HepG2 (cell line): ENCODE measurements around the gene CCL22. TPM values are rescaled to one million over a fixed set of nuclear protein-coding genes. Genes with fewer than 3 reads are reported as not detected.
A peak's percentile ranks its signal among the peaks of the same experiment; 100 is the strongest.

Source experiments
- ATAC-seq: fragments of 200-7000 bp; cut with Tn5 transposase; 3 replicates; pipeline ENCODE4 v1.9.1; 2020; ENCODE audit warnings: mild to moderate bottlenecking, moderate library complexity
- BruUV-seq: library from RNA; stranded (reverse); fragments of 400-500 nt; replicated peaks from 2 replicates; lab custom pipeline; 2021; lab: Mats Ljungman, UMichigan
- CTCF ChIA-PET: fragments of 300-600 bp; formaldehyde crosslinking; extraction: SDS; loops from one replicate; lab custom pipeline; 2021; ENCODE audit warnings: low total read pairs, inconsistent platforms, low intra/inter-chr PET ratio; lab: Yijun Ruan, JAX
- POLR2A ChIA-PET: fragments of 350-600 bp; sonication (Branson Sonifier 250); formaldehyde crosslinking; loops from one replicate; lab custom pipeline; 2020; ENCODE audit warnings: antibody characterized with exemption, inconsistent platforms; lab: Yijun Ruan, JAX
- DNase-seq: peaks from one replicate; pipeline ENCODE4 v3.0.0-alpha.2; 2015; ENCODE audit warnings: low spot score
- FAIRE-seq: peaks from 3 replicates; lab custom pipeline; 2011; peaks lifted over from hg19 to GRCh38; lab: Jason Lieb, UNC
- H2AFZ ChIP-seq: one replicate; pipeline ENCODE4 v1.6.1; 2011; ENCODE audit warnings: low read length, inconsistent platforms
- H3K27ac ChIP-seq: fragments of 300-600 bp; 3 replicates; pipeline ENCODE4 v1.8.0; 2011; ENCODE audit warnings: mixed run types, mild to moderate bottlenecking, mixed read lengths, low read length, inconsistent platforms; ENCODE audit not compliant: insufficient read depth; ENCODE audit errors: extremely low read length
- H3K27me3 ChIP-seq, 2 experiments: fragments of 200-600 bp in 1 of 2; 2 replicates in 1 of 2; 3 replicates in 1 of 2; pipeline versions ENCODE4 v1.6.0 to v1.8.0; 2011; ENCODE audit warnings: low read length in 2 of 2, mild to moderate bottlenecking in 2 of 2, moderate library complexity in 2 of 2, inconsistent platforms in 1 of 2; ENCODE audit not compliant: insufficient read depth in 2 of 2, control insufficient read depth in 1 of 2
- H3K36me3 ChIP-seq, 2 experiments: fragments of 200-600 bp in 1 of 2; replicated peaks in 1 of 2; 2 replicates in 1 of 2; 3 replicates in 1 of 2; pipeline versions ENCODE4 v1.5.1 to v1.8.0; 2011; ENCODE audit warnings: low read length in 2 of 2, inconsistent platforms in 1 of 2; ENCODE audit not compliant: insufficient read depth in 2 of 2, control insufficient read depth in 1 of 2
- H3K4me1 ChIP-seq: 2 replicates; pipeline ENCODE4 v1.5.1; 2012; ENCODE audit warnings: low read length, inconsistent platforms; ENCODE audit not compliant: insufficient read depth
- H3K4me2 ChIP-seq: 2 replicates; pipeline ENCODE4 v1.6.0; 2011; ENCODE audit warnings: low read depth, low read length, inconsistent platforms
- H3K4me3 ChIP-seq, 3 experiments: fragments of 200-600 bp in 1 of 3; sonication (generic), shearing (Covaris generic) in 1 of 3; replicated peaks in 1 of 3; 2 replicates each; pipeline ENCODE4 v1.5.1; 2011 to 2016; ENCODE audit warnings: low read length in 3 of 3, inconsistent platforms in 2 of 3, low read depth in 2 of 3, mild to moderate bottlenecking in 2 of 3, control low read depth in 1 of 3, mixed read lengths in 1 of 3; ENCODE audit not compliant: insufficient read depth in 1 of 3
- H3K79me2 ChIP-seq: one replicate; pipeline ENCODE4 v1.6.1; 2011; ENCODE audit warnings: low read length, inconsistent platforms; ENCODE audit not compliant: insufficient read depth
- H3K9ac ChIP-seq: 2 replicates; pipeline ENCODE4 v1.6.0; 2011; ENCODE audit warnings: mild to moderate bottlenecking, low read depth, low read length, inconsistent platforms; ENCODE audit not compliant: insufficient read depth
- H3K9me3 ChIP-seq: 2 replicates; pipeline ENCODE4 v1.5.1; 2012; ENCODE audit warnings: mild to moderate bottlenecking, low read length
- H4K20me1 ChIP-seq: 2 replicates; pipeline ENCODE4 v1.6.0; 2011; ENCODE audit warnings: inconsistent platforms, mild to moderate bottlenecking, low read length, moderate library complexity; ENCODE audit not compliant: insufficient read depth
- CSRNP1 ChIP-seq: sonication (generic); formaldehyde crosslinking; IDR thresholded peaks from 2 replicates; pipeline ENCODE4 v1.8.1; 2023; ENCODE audit warnings: mild to moderate bottlenecking, missing genetic modification reagents
- ETV5 ChIP-seq: IDR thresholded peaks from 2 replicates; pipeline ENCODE4 v1.6.1; 2018; ENCODE audit warnings: missing biosample characterization, missing genetic modification reagents, inconsistent platforms, borderline replicate concordance
- FOXK2 ChIP-seq: fragments of 450-650 bp; IDR thresholded peaks from 2 replicates; pipeline ENCODE4 v1.6.1; 2016
- FOXP1 ChIP-seq, 2 experiments: fragments of 450-650 bp in 1 of 2; IDR thresholded peaks; 2 replicates each; pipeline ENCODE4 v1.6.1; 2017 to 2018; ENCODE audit warnings: antibody characterized with exemption in 1 of 2
- GATAD1 ChIP-seq: IDR thresholded peaks from 2 replicates; pipeline ENCODE4 v1.6.1; 2016; ENCODE audit warnings: missing genetic modification reagents, missing compliant biosample characterization
- NBN ChIP-seq: fragments of 450-650 bp; conservative IDR thresholded peaks from 2 replicates; pipeline ENCODE4 v1.6.1; 2017
- ZBTB46 ChIP-seq: sonication (generic); formaldehyde crosslinking; IDR thresholded peaks from 2 replicates; pipeline ENCODE4 v1.4.0; 2020; ENCODE audit warnings: mild to moderate bottlenecking, missing genetic modification reagents, borderline replicate concordance
- ZFP90 ChIP-seq: sonication (generic); formaldehyde crosslinking; IDR thresholded peaks from 2 replicates; pipeline ENCODE4 v1.8.0; 2022; ENCODE audit warnings: missing genetic modification reagents, mild to moderate bottlenecking, inconsistent platforms, borderline replicate concordance
- ZNF24 ChIP-seq: fragments of 450-650 bp; IDR thresholded peaks from 2 replicates; pipeline ENCODE4 v1.6.1; 2017; ENCODE audit warnings: antibody characterized with exemption, mild to moderate bottlenecking
- ZNF446 ChIP-seq: sonication (generic); formaldehyde crosslinking; IDR thresholded peaks from 2 replicates; pipeline ENCODE4 v1.5.0; 2020; ENCODE audit warnings: mild to moderate bottlenecking, missing genetic modification reagents
- ZNF567 ChIP-seq: sonication (generic); formaldehyde crosslinking; IDR thresholded peaks from 2 replicates; pipeline ENCODE4 v1.8.1; 2023; ENCODE audit warnings: mild to moderate bottlenecking, missing genetic modification reagents, borderline replicate concordance
- WGBS: methylation state at CpG from one replicate; pipeline ENCODE4 v1.1.6; 2017; ENCODE audit warnings: low lambda C conversion rate; 5-methylcytosine and 5-hydroxymethylcytosine counted together
- in situ Hi-C: cut with HindIII; loops from 2 replicates; pipeline ENCODE4 v1.10.0; 2017; ENCODE audit warnings: low pct_unique_long_range_greater_than_20kb; ENCODE audit not compliant: extremely low pct_ligation_motif_present
- intact Hi-C: fragments of 100-400 bp; cut with micrococcal nuclease; formaldehyde crosslinking; loops from one replicate; pipeline ENCODE4 v1.10.0; 2022; ENCODE audit not compliant: unreplicated experiment
- polyA plus RNA-seq, 8 experiments: library from polyadenylated mRNA; depleted of rRNA in 3 of 8; stranded (reverse) in 7 of 8; unstranded in 1 of 8; fragments of >200 nt; fragmentation: Illumina TruSeq in 4 of 8; extraction: Trizol in 4 of 8; gene quantifications; 2 replicates each; pipeline versions ENCODE4 v1.2.1 to v1.2.3, GENCODE V29; 2011 to 2016; ENCODE audit warnings: low read depth in 4 of 8, missing spikeins in 1 of 8, mixed read lengths in 1 of 8; ENCODE audit not compliant: insufficient read depth in 1 of 8
- total RNA-seq, 5 experiments: library from RNA; depleted of rRNA; stranded (reverse); fragments of >200 nt; fragmentation: Illumina TruSeq; extraction: Trizol; gene quantifications; 2 replicates each; pipeline ENCODE4 v1.2.3, GENCODE V29; 2016; ENCODE audit warnings: low read depth in 1 of 5

Gene CCL22
- total and polyA plus RNA-seq, 2 of the 13 experiments (the other 11 are each of a cell fraction or from before 2014, with no cell fraction given) = not detected

DNA sequence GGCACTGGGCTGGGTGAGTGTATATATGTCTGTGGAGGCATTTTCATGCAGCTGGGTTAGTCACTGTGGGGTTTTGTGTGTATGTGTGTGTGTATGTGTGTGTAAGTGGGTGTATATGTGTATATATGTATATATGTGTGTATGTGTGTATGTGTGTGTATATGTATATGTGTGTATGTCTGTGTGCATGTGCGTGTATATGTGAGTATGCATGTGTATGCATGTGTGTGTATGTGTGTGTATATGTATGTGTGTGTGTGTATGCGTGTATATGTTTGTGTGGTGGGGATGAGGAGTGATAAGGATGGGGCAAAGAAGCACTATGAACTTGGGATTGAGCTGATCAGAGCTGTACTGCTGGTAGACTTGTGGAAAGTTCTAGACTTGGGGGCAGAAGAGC, 45.1 kb upstream of the CCL22 start:
- Histone ChIP-seq H3K27me3 (peaks cover 0 to 10% of the 10 kb centered on the region in 2 experiments; a peak in 2 of 5 replicates), H4K20me1 (no peaks in the 10 kb centered on the region), H3K9ac (no peak overlapping the region), H3K79me2 (no peaks in the 10 kb centered on the region), H3K9me3 (no peaks in the 10 kb centered on the region), H3K36me3 (no peaks in the 10 kb centered on the region), H3K4me2 (no peak overlapping the region), H3K27ac (no peak overlapping the region), H2AFZ (no peak overlapping the region), H3K4me1 (peaks cover 22% of the 10 kb centered on the region), H3K4me3 (no peak overlapping the region)
- intact Hi-C loops = no loop called here
- in situ Hi-C loops = no loop called here
- ATAC-seq = no peak
- BruUV-seq = no TSS peak
- WGBS = 19% methylated on average over 2 of the region's 2 CpGs
- TF ChIP-seq ZFP90 (CRISPR knock-in tag) (no peak), ZNF24 (no peak), GATAD1 (CRISPR knock-in tag) (no peak), CSRNP1 (CRISPR knock-in tag) (no peak), NBN (0 out of 2 replicates have a peak, but pooled peaks have one; percentile 20), FOXK2 (0 out of 2 replicates have a peak, but pooled peaks have one; percentile 45), ZNF567 (no peak), ZBTB46 (no peak), FOXP1 (IDR thresholded peaks at IDR 0.05) (0 out of 2 replicates have a peak, but pooled peaks have one; percentile 13), FOXP1 (CRISPR knock-in tag; IDR thresholded peaks at IDR 0.05) (no peak), ETV5 (CRISPR knock-in tag) (no peak), ZNF446 (CRISPR knock-in tag) (no peak)
- FAIRE-seq = no peak
- POLR2A ChIA-PET = interaction anchor here (1.2 kb wide), 1 partner anchor 59 kb away, joined by 8 read pairs; the partner anchor contains the start of gene CX3CL1
- CTCF ChIA-PET = no interaction called here
- DNase-seq = no peak
